T1000 (cell line): ENCODE measurements around the gene CPA5.

ENCODE experiments used
- DNase-seq: peaks from one replicate; lab custom pipeline; 2025; ENCODE audit warnings: mixed read lengths; lab: John Stamatoyannopoulos, UW

CPA5 gene

GRCh38 chr7:130397051-130397757 lies 52.6 kb downstream of the CPA5 start:
- DNase-seq: no peak

- no peak for DNase-seq
These were observed 53.1 kb downstream of the CPA5 start for GRCh38 chr7:130397758-130398073.

- DNase-seq: no peak
These were observed 54.0 kb downstream of the CPA5 start for GRCh38 chr7:130398526-130399090.

- DNase-seq: no peak
These were observed 55.5 kb downstream of the CPA5 start for GRCh38 chr7:130400120-130400572.

- no peak for DNase-seq
These were observed 56.5 kb downstream of the CPA5 start for GRCh38 chr7:130401101-130401500.

GRCh38 chr7:130401578-130401977 lies 57.0 kb downstream of the CPA5 start:
- DNase-seq: no peak

- no peak for DNase-seq
These were observed 60.4 kb downstream of the CPA5 start for GRCh38 chr7:130405003-130405402.

- no peak for DNase-seq
These were observed 64.6 kb downstream of the CPA5 start for GRCh38 chr7:130409067-130409711.

GRCh38 chr7:130409712-130410072 lies 65.1 kb downstream of the CPA5 start:
- DNase-seq: no peak

- no peak for DNase-seq
These were observed 66.4 kb downstream of the CPA5 start for GRCh38 chr7:130410868-130411541.

GRCh38 chr7:130413201-130413600 lies 68.6 kb downstream of the CPA5 start:
- no peak for DNase-seq

GRCh38 chr7:130415006-130415405 lies 70.4 kb downstream of the CPA5 start:
- no peak for DNase-seq

- no peak for DNase-seq
These were observed 72.6 kb downstream of the CPA5 start for GRCh38 chr7:130417213-130417612.

GRCh38 chr7:130418306-130418705 lies 73.7 kb downstream of the CPA5 start:
- DNase-seq: no peak
